DOHH2 (cell line): ENCODE results near the gene CABYR.

Source experiments
- CTCF ChIP-seq: fragments of 200-600 bp; sonication (generic); IDR thresholded peaks from one replicate; pipeline ENCODE4 v1.5.1; 2014; ENCODE audit warnings: antibody characterized with exemption, mild to moderate bottlenecking, low read depth, low read length; ENCODE audit not compliant: poor library complexity, severe bottlenecking
- EZH2phosphoT487 ChIP-seq: fragments of 200-600 bp; sonication (generic); IDR thresholded peaks from 2 replicates; pipeline ENCODE4 v1.6.1; 2017; ENCODE audit warnings: borderline replicate concordance, mild to moderate bottlenecking, antibody characterized with exemption, low read length, moderate library complexity, mixed read lengths

GRCh38 chr18:24185805-24186204, 46.9 kb downstream of the CABYR start:
- TF ChIP-seq CTCF (no peak), EZH2phosphoT487 (no peak)
